H1 (cell line): ENCODE results near the gene MSH4. TPM values are rescaled to one million over a fixed set of nuclear protein-coding genes. Genes with fewer than 3 reads are reported as not detected.

ENCODE experiments used
- CTCF ChIA-PET: fragments of 300-600 bp; sonication (Branson Sonifier 250); formaldehyde crosslinking; loops from one replicate; lab custom pipeline; 2021; ENCODE audit not compliant: partially characterized antibody; lab: Charles Lee
- POLR2A ChIA-PET: fragments of 300-600 bp; sonication (Branson Sonifier 250); formaldehyde crosslinking; loops from one replicate; lab custom pipeline; 2021; ENCODE audit warnings: inconsistent platforms; ENCODE audit not compliant: partially characterized antibody; lab: Charles Lee
- DNase-seq, 2 experiments: peaks; one replicate each; pipeline versions ENCODE4 v3.0.0 to v3.0.0-alpha.2; 2010 to 2022; ENCODE audit warnings: low spot score in 2 of 2, low read depth in 1 of 2, mixed read lengths in 1 of 2
- FAIRE-seq: peaks from 2 replicates; lab custom pipeline; 2011; peaks lifted over from hg19 to GRCh38; lab: Jason Lieb, UNC
- H2AFZ ChIP-seq: 2 replicates; pipeline ENCODE4 v1.8.1; 2012; ENCODE audit warnings: low read length, inconsistent platforms
- H2AK5ac ChIP-seq: 2 replicates; pipeline ENCODE4 v1.6.1; 2013; ENCODE audit warnings: low read depth, low read length
- H2BK120ac ChIP-seq: replicated peaks from 2 replicates; pipeline ENCODE3; 2013; ENCODE audit warnings: low read depth, low read length, inconsistent platforms
- H2BK12ac ChIP-seq: 2 replicates; pipeline ENCODE4 v1.6.1; 2013; ENCODE audit warnings: low read depth, low read length
- H2BK15ac ChIP-seq: 2 replicates; pipeline ENCODE4 v1.6.1; 2013; ENCODE audit warnings: low read length
- H2BK20ac ChIP-seq: 2 replicates; pipeline ENCODE4 v1.6.1; 2013; ENCODE audit warnings: low read length
- H2BK5ac ChIP-seq: 2 replicates; pipeline ENCODE4 v1.6.1; 2013; ENCODE audit warnings: low read depth, low read length
- H3K14ac ChIP-seq: 2 replicates; pipeline ENCODE4 v1.6.1; 2013; ENCODE audit warnings: inconsistent platforms; ENCODE audit not compliant: insufficient read length
- H3K18ac ChIP-seq: 2 replicates; pipeline ENCODE4 v1.6.1; 2013; ENCODE audit warnings: low read length; ENCODE audit errors: extremely low read depth
- H3K23ac ChIP-seq: 2 replicates; pipeline ENCODE4 v1.6.1; 2013; ENCODE audit warnings: inconsistent platforms; ENCODE audit not compliant: insufficient read length
- H3K23me2 ChIP-seq: 2 replicates; pipeline ENCODE4 v1.6.1; 2013; ENCODE audit warnings: low read depth, low read length
- H3K27ac ChIP-seq: 2 replicates; pipeline ENCODE4 v1.6.1; 2011; ENCODE audit warnings: low read depth, low read length, inconsistent platforms
- H3K27me3 ChIP-seq, 4 experiments: replicated peaks in 1 of 4; 1 replicate in 1 of 4; 2 replicates in 3 of 4; pipeline versions ENCODE4 v1.6.1 to v1.8.1; 2011 to 2013; ENCODE audit warnings: low read length in 3 of 4, mild to moderate bottlenecking in 3 of 4, inconsistent platforms in 2 of 4, mixed read lengths in 2 of 4, moderate library complexity in 1 of 4; ENCODE audit not compliant: control insufficient read depth in 3 of 4, insufficient read depth in 3 of 4; ENCODE audit errors: extremely low read depth in 1 of 4
- H3K36me3 ChIP-seq, 4 experiments: 2 replicates each; pipeline versions ENCODE4 v1.6.1 to v1.8.1; 2011 to 2013; ENCODE audit warnings: mild to moderate bottlenecking in 4 of 4, low read length in 3 of 4, moderate library complexity in 2 of 4, control low read depth in 1 of 4, inconsistent platforms in 1 of 4; ENCODE audit not compliant: insufficient read depth in 4 of 4, control insufficient read depth in 2 of 4
- H3K4ac ChIP-seq: replicated peaks from 2 replicates; pipeline ENCODE3; 2013; ENCODE audit warnings: low read length, low read depth, mixed read lengths, inconsistent platforms; ENCODE audit not compliant: insufficient read length
- H3K4me1 ChIP-seq, 4 experiments: replicated peaks in 1 of 4; 1 replicate in 1 of 4; 2 replicates in 3 of 4; pipeline versions ENCODE4 v1.6.1 to v1.8.1; 2011 to 2013; ENCODE audit warnings: low read length in 3 of 4, inconsistent platforms in 2 of 4, mixed read lengths in 1 of 4; ENCODE audit not compliant: insufficient read depth in 4 of 4, control insufficient read depth in 3 of 4
- H3K4me2 ChIP-seq, 2 experiments: 2 replicates each; pipeline versions ENCODE4 v1.6.1 to v1.8.1; 2011 to 2013; ENCODE audit warnings: low read depth in 2 of 2, low read length in 2 of 2, control low read depth in 1 of 2, inconsistent platforms in 1 of 2, mild to moderate bottlenecking in 1 of 2; ENCODE audit not compliant: insufficient read depth in 1 of 2
- H3K4me3 ChIP-seq, 4 experiments: fragments of 200-600, 300-600 bp in 1 of 4; sonication (generic), shearing (Covaris generic), sonication (Bioruptor Twin) in 1 of 4; 2 replicates each; pipeline versions ENCODE4 v1.5.1 to v1.8.1; 2011 to 2016; ENCODE audit warnings: low read length in 4 of 4, low read depth in 3 of 4, control low read depth in 2 of 4, inconsistent platforms in 2 of 4, mild to moderate bottlenecking in 2 of 4, mixed read lengths in 1 of 4, moderate library complexity in 1 of 4; ENCODE audit not compliant: insufficient read depth in 2 of 4; ENCODE audit errors: extremely low read depth in 1 of 4
- H3K56ac ChIP-seq: replicated peaks from 2 replicates; pipeline ENCODE3; 2013; ENCODE audit warnings: low read depth, mild to moderate bottlenecking, mixed read lengths, low read length, inconsistent platforms; ENCODE audit not compliant: insufficient read length
- H3K79me1 ChIP-seq: 2 replicates; pipeline ENCODE4 v1.6.1; 2013; ENCODE audit warnings: low read depth, low read length, control low read depth
- H3K79me2 ChIP-seq, 2 experiments: 2 replicates each; pipeline versions ENCODE4 v1.6.1 to v1.8.1; 2012 to 2013; ENCODE audit warnings: low read length in 2 of 2, mild to moderate bottlenecking in 2 of 2, inconsistent platforms in 1 of 2; ENCODE audit not compliant: insufficient read depth in 2 of 2, control insufficient read depth in 1 of 2
- H3K9ac ChIP-seq, 4 experiments: replicated peaks in 1 of 4; 1 replicate in 1 of 4; 2 replicates in 3 of 4; pipeline versions ENCODE4 v1.6.1 to v1.8.1; 2011 to 2013; ENCODE audit warnings: low read depth in 3 of 4, low read length in 3 of 4, control low read depth in 2 of 4, mild to moderate bottlenecking in 2 of 4, moderate library complexity in 2 of 4, inconsistent platforms in 1 of 4; ENCODE audit errors: extremely low read depth in 1 of 4
- H3K9me3 ChIP-seq, 2 experiments: 2 replicates each; pipeline versions ENCODE4 v1.6.1 to v1.8.1; 2012 to 2013; ENCODE audit warnings: mild to moderate bottlenecking in 2 of 2, moderate library complexity in 2 of 2, control low read depth in 1 of 2, inconsistent platforms in 1 of 2, low read depth in 1 of 2, low read length in 1 of 2, mixed read lengths in 1 of 2; ENCODE audit not compliant: insufficient read depth in 2 of 2
- H4K20me1 ChIP-seq, 2 experiments: replicated peaks in 1 of 2; 2 replicates each; pipeline versions ENCODE3 to v1.8.1; 2011 to 2013; ENCODE audit warnings: inconsistent platforms in 2 of 2, low read length in 2 of 2, mild to moderate bottlenecking in 1 of 2; ENCODE audit not compliant: insufficient read depth in 2 of 2, control insufficient read depth in 1 of 2
- H4K5ac ChIP-seq: 2 replicates; pipeline ENCODE4 v1.6.1; 2013; ENCODE audit warnings: low read length, low read depth, mixed read lengths, inconsistent platforms; ENCODE audit not compliant: insufficient read length
- H4K8ac ChIP-seq: 2 replicates; pipeline ENCODE4 v1.8.0; 2013; ENCODE audit warnings: mild to moderate bottlenecking, moderate library complexity, low read length, inconsistent platforms; ENCODE audit not compliant: insufficient read depth; ENCODE audit errors: extremely low read depth
- H4K91ac ChIP-seq: replicated peaks from 2 replicates; pipeline ENCODE3; 2013; ENCODE audit warnings: low read length, mixed read lengths, inconsistent platforms; ENCODE audit not compliant: insufficient read length
- WGBS, 2 experiments: shearing (Covaris generic) in 1 of 2; methylation state at CpG; one replicate each; pipeline versions ENCODE4 v1.1.6 to v1.1.7; 2013 to 2015; ENCODE audit warnings: low lambda C conversion rate in 2 of 2, mixed read lengths in 2 of 2, inconsistent platforms in 1 of 2, low coverage in 1 of 2, missing lambda C conversion rate in 1 of 2; ENCODE audit not compliant: insufficient replicate concordance in 2 of 2, insufficient coverage in 1 of 2, insufficient read length in 1 of 2; ENCODE audit errors: extremely low coverage in 1 of 2, missing lambda C conversion rate in 1 of 2; 5-methylcytosine and 5-hydroxymethylcytosine counted together
- polyA plus RNA-seq, 7 experiments: library from polyadenylated mRNA; depleted of rRNA in 3 of 7; stranded (reverse) in 5 of 7; unstranded in 2 of 7; fragments of >200 nt in 5 of 7; fragments of 200-250 nt in 2 of 7; gene quantifications; 1 replicate in 5 of 7; 2 replicates in 1 of 7; 4 replicates in 1 of 7; pipeline versions ENCODE4 v1.2.1 to v1.2.3, GENCODE V29; 2011 to 2013; ENCODE audit warnings: missing spikeins in 2 of 7, mixed read lengths in 2 of 7
- total RNA-seq: library from RNA; stranded (reverse); fragmentation: NEBNext Ultra II Directional; extraction: Animal tissue kit (Norgen Biotek cat#: 25700); gene quantifications from 2 replicates; pipeline ENCODE4 v1.2.1, GENCODE V29; 2021

The MSH4 gene
- total and polyA plus RNA-seq, 2 of the 8 experiments (the other 6 are each of a cell fraction or from before 2014, with no cell fraction given), result 0.03 to 0.22 TPM

- H2BK5ac ChIP-seq, result no peak overlapping the region
- ChIA-PET CTCF (no interaction called here), POLR2A (interaction anchor here (1.1 to 6.5 kb wide), 5 partner anchors 10 to 183 kb away, joined by 3 to 112 read pairs (median 11); partner anchors contain the start of gene RABGGTB)
- no peaks in the 10 kb centered on the region for H3K27me3 ChIP-seq
- no peak for DNase-seq
- WGBS, 2 experiments, result 90% methylated on average over 13 of the region's 13 CpGs; no CpG with 5 or more reads in 1 of the 2 experiments
- H3K18ac ChIP-seq, result no peak overlapping the region
- H3K14ac ChIP-seq, result no peak overlapping the region
- H2BK120ac ChIP-seq, result no peak overlapping the region
- H2BK12ac ChIP-seq, result no peak overlapping the region
- H3K79me2 ChIP-seq, result no peaks in the 10 kb centered on the region
- no peak overlapping the region for H4K91ac ChIP-seq
- H4K5ac ChIP-seq, result no peak overlapping the region
- H3K9ac ChIP-seq, result no peak overlapping the region
- no peak overlapping the region for H2AFZ ChIP-seq
- H3K23ac ChIP-seq, result no peak overlapping the region
- H3K9me3 ChIP-seq, result no peaks in the 10 kb centered on the region
- H3K4ac ChIP-seq, result no peak overlapping the region
- H3K4me3 ChIP-seq, result no peak overlapping the region
- no peak overlapping the region for H2AK5ac ChIP-seq
- no peaks in the 10 kb centered on the region for H3K4me1 ChIP-seq
- no peak for FAIRE-seq
- H3K56ac ChIP-seq, result no peak overlapping the region
- no peaks in the 10 kb centered on the region; the same call in 1 of the 2 replicates for H3K79me1 ChIP-seq
- no peak overlapping the region for H2BK20ac ChIP-seq
- H3K4me2 ChIP-seq, result no peak overlapping the region
- H2BK15ac ChIP-seq, result no peak overlapping the region
- peaks cover 5 to 8% of the 10 kb centered on the region in 2 experiments for H4K20me1 ChIP-seq
- no peaks in the 10 kb centered on the region for H3K23me2 ChIP-seq
- H4K8ac ChIP-seq, result no peak overlapping the region
- H3K36me3 ChIP-seq, result peaks cover 12 to 53% (median 28%) of the 10 kb centered on the region in 4 experiments; a peak in 7 of 8 replicates
- no peak overlapping the region for H3K27ac ChIP-seq
These were observed 1.0 kb downstream of the MSH4 start for GRCh38 chr1:75797606-75798216.
